ENCODE data around the gene RAB37. TPM values are rescaled to one million over a fixed set of nuclear protein-coding genes. Genes with fewer than 3 reads are reported as not detected.

The RAB37 gene
- polyA plus RNA-seq, 3 donors: 1.4 to 2.2 (median 1.7) TPM

DNA sequence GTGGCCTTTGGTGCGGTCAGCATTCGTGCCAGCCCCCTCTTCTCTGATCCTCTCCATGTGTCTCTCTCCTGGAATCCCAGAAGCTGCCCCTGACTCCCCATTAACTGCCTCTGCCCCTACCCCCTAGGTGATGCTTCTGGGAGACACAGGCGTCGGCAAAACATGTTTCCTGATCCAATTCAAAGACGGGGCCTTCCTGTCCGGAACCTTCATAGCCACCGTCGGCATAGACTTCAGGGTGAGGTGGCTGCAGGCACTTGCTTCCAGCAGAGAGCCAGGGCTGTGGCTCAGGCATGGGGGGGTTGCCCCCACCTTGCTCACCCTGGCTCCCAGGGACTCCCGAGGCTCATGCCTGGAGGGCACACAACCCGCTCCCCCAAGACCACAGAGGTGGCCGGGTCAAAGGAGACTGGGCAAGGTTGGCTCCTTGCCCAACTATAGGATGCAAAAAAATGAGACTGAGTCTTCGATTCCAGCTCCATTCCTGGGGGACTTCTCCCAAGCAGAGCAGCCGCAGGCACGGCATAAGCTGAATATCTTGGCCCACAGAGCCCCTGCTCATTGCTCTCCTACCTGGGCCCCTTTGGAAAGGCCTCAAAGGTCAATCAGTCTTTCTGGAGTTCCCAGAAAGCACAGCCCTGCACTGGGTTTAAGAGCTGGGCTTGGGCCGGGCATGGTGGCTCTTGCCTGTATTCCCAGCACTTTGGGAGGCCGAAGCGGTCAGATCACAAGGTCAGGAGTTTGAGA lies 3.8 kb downstream of the RAB37 start:
- WGBS, 3 donors: 79 to 81% (median 79%) methylated on average over 17 of the region's 17 CpGs
- H3K27ac ChIP-seq (ENCODE audit: low read depth, low read length): no peak overlapping the region

DNA sequence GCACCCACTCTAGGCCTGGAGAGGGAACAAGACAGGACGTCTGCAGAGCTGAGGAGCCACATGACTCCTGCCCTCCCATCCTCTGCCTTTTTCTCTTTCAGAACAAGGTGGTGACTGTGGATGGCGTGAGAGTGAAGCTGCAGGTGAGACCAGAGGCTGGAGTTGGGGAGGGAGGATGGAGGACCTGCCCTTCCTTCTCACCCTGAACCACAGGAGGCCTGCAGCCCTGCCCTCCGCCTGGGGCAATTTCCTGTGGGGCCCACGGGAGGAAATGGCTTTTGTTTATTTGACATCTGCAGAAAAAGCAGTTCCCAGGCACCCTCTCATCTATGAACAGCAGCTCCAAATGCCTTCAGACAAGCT lies 5.1 kb downstream of the RAB37 start:
- H3K27ac ChIP-seq (ENCODE audit: low read depth, low read length): no peak overlapping the region
- WGBS, 3 donors: 28 to 50% (median 31%) methylated on average over 4 of the region's 4 CpGs

DNA sequence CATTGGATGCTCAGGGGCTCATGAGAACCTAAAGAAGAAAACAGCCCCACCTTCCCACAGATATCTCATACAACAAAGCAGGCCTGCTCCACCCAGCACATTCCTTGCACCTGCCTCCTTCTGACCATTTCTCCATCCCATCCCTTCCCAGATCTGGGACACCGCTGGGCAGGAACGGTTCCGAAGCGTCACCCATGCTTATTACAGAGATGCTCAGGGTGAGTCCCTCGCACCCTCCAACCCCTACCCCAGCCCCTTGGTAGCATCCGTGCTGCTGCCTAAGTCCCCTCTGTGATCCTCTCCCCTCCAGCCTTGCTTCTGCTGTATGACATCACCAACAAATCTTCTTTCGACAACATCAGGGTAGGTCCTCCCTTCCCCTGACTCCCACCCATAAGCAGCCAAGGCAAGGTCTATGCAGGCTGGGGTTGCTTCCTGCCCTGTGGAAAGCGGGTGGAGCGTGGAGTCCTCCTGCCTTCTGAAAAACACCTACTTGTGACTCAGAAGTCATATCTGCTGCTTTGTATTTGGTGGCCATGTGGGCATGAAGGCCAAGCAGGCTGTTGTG lies 6.0 kb downstream of the RAB37 start:
- H3K27ac ChIP-seq (ENCODE audit: low read depth, low read length): no peak overlapping the region
- WGBS, 3 donors: 89 to 90% (median 89%) methylated on average over 9 of the region's 9 CpGs

GRCh38 chr17:74743755-74744154 lies 6.7 kb downstream of the RAB37 start:
- 32 to 82% (median 82%) methylated on average over 2 of the region's 2 CpGs for WGBS, 3 donors
- H3K27ac ChIP-seq (ENCODE audit: low read depth, low read length): no peak overlapping the region

DNA sequence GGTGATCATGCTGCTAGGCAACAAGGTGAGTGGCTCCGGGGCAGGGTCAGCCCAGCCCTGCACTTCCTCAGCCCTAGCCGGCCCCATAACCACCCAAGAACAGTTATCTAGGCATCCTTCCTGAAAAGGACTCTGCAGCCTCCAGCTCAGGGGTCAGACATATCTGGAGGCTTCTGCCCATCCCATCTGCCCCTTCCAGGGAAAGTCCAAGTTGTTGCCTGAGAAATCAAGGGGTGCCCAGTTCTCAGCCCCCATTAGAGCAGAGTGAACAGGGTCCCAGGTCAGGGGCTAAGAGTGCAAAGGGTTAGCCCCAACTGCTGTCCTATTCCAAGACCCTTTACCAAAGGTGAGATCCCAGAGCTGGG lies 7.3 kb downstream of the RAB37 start:
- WGBS, 3 donors: 41 to 49% (median 47%) methylated on average over 2 of the region's 2 CpGs
- H3K27ac ChIP-seq (ENCODE audit: low read depth, low read length): no peak overlapping the region

DNA sequence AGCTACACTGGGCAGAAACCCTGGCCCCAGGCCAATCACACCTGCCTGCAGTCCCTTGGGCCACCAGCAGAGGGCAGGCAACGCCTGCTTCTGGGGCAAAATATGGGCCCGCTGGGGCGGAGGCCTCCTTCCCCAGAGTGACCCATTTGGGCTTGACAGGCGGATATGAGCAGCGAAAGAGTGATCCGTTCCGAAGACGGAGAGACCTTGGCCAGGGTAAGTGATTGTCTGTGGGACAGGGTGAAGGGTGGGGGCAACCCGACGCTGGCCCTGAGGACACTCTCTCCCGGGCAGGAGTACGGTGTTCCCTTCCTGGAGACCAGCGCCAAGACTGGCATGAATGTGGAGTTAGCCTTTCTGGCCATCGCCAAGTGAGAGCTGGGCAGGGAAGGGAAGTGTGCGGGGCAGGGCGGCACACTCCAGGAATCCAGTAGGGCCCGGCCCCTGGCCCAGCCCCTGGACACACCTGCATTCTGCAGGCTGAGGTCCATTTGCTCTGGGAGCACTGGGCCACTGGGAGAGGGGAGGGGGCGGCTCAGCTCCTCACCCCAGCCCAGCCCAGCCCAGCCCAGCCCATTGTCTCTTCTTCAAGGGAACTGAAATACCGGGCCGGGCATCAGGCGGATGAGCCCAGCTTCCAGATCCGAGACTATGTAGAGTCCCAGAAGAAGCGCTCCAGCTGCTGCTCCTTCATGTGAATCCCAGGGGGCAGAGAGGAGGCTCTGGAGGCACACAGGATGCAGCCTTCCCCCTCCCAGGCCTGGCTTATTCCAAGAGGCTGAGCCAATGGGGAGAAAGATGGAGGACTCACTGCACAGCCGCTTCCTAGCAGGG lies 7.9 kb downstream of the RAB37 start:
- H3K27ac ChIP-seq (ENCODE audit: low read depth, low read length): no peak overlapping the region
- WGBS, 3 donors: 30 to 41% (median 37%) methylated on average over 23 to 24 of the region's 24 CpGs

- WGBS, 3 donors: 85 to 90% (median 89%) methylated on average over 8 of the region's 8 CpGs
- no peak overlapping the region for H3K27ac ChIP-seq (ENCODE audit: low read depth, low read length)
Measured at GRCh38 chr17:74745548-74746177, 8.6 kb downstream of the RAB37 start.

DNA sequence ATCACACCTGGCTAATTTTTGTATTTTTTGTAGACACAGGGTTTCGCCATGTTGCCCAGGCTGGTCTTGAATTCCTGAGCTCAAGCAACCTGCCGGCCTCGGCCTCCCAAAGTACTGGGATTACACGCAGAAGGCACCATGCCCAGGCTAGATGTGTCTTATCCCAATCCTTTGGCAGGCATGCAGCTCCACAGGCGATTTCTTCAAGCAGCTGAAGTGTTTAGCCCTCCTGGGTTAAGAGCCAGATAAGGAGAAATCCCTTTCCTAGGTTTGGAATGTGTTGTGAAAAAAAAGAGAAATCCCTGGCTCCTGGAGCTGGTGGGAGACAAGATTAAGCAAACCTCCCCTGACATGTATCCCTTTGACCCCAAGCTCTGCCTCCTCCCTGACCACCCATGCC lies 9.3 kb downstream of the RAB37 start:
- WGBS, 3 donors: 73 to 83% (median 76%) methylated on average over 5 of the region's 5 CpGs
- no peak overlapping the region for H3K27ac ChIP-seq (ENCODE audit: low read depth, low read length)

DNA sequence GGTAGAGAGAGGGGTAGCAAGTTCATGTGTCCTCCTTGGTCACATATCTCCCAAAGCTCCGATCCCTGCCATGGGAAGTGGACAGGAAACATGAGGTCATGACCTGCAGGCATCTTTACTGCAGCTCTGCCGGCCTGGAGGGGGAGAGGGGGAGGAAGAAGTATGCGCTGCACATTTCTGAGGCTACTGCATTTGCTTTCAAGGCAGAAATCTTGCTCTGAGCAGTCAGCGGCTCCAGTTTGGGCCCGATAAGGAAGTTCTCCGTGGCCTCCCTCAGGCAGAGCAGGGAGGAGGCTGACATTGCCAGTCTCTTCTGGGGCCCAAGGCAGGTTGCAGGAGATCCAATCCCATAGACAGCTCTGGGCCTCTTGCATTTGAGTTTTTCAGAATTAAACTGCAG lies 9.9 kb downstream of the RAB37 start:
- 24 to 49% (median 25%) methylated on average over 6 of the region's 6 CpGs for WGBS, 3 donors
- no peak overlapping the region for H3K27ac ChIP-seq (ENCODE audit: low read depth, low read length)

GRCh38 chr17:74748279-74748528 lies 11.1 kb downstream of the RAB37 start:
- WGBS, 3 donors: 0% methylated on average over 33 to 34 of the region's 34 CpGs

GRCh38 chr17:74748529-74749278 lies 11.6 kb downstream of the RAB37 start, which contains the start of gene NHERF1:
TSS of gene NHERF1 (plus strand) at chr17:74748628. CDS start at chr17:74748847, 219 bp downstream.
- WGBS, 3 donors: 0 to 1% (median 0%) methylated on average over 66 to 90 of the region's 90 CpGs
- no peak within 1 kb of the TSS for H3K27ac ChIP-seq (ENCODE audit: low read depth, low read length)

More at GRCh38 chr17:74748279-74748528, 11.1 kb downstream of the RAB37 start:
- H3K27ac ChIP-seq (ENCODE audit: low read depth, low read length): no peak overlapping the region

DNA sequence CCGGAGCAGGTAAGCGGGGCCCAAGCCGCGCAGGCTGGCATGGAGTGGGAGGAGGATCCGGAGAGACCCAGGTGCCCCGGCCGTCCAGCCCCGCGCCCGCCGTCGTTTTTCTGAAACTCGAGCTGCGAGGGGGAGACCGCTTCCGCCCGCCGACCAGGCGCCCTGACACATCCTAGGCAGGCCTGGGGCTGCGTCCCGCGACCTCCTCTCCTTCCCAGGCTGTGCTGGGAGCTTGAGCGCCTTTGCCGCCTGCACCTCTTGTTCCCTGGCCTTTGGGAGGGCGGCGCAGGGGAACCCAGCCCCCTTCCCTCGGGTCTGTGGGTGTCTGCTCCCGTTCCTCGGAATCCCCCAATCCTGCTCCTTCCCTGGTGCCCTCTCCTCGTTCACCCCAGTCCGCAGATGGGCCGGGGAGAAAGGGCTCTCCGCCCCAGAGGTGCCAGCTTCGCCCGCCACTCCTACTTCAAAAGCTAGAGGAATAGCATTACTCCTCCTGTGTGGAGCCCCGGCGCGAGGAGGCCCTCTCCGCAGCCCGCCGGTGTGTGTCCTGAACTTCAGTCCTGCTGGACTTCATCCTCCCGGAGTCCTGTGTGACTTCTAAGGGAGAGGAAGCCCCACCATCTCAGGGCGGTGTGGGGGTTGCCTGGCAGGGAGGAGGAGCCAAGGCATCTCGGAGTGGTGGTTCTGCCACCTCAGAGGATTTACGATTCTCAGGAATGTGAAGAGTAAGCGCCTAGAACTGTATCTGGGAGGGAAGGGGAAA lies 12.4 kb downstream of the RAB37 start:
- no peak overlapping the region for H3K27ac ChIP-seq (ENCODE audit: low read depth, low read length)
- 2 to 6% (median 6%) methylated on average over 36 to 46 of the region's 46 CpGs for WGBS, 3 donors

DNA sequence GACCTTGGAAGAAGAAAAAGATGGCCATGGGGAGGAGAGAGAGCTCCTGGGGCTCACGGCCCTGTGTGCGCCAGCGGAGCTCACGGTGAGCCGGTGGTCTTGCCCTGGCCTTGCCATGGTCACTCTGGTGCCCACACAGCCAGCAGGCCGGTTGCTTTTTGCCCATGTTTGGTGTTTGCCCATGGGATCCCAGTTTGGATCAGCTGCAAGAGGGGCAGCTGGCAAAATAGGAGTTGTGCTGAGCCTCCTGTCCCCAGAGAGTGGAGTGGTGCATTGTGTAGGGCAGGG lies 12.9 kb downstream of the RAB37 start:
- H3K27ac ChIP-seq (ENCODE audit: low read depth, low read length): no peak overlapping the region
- WGBS, 3 donors: 6 to 48% (median 46%) methylated on average over 6 of the region's 6 CpGs

DNA sequence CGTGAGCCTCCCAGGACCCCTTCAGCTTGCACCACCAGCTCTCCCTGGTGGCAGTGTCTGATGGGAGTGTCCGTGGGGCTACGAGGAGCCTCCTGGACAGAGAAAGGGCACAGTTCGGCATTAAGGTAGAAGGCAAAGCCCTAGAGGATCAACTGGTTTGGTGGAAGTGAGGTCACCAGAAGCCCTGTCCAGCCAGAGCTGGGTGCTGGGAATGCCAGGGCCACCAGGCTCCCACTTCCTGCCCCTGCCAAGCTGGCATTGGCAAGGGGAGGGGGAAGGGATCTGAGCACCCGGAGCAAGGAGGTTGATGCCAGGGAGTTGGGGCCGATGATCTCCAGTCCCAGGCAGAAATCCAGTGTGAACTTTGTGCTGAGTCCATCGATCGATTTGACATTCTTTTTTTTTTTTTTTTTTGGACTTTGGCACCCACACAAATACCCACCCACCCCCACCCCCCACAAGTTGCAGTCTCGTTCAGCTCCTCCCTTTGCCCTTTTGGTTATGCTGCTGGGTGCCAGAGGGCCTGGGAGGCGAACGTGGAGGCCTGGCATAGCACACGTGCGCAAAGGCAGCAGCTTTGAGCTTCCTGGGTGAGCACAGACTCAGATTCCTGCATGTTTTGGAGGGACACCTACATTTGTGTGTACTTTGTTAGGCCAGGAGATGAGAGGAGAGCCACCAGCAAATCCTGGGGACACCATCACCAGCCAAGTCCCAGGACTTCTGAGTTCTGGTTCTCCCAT lies 13.4 kb downstream of the RAB37 start:
- H3K27ac ChIP-seq (ENCODE audit: low read depth, low read length): no peak overlapping the region
- WGBS, 3 donors: 21 to 40% (median 30%) methylated on average over 13 of the region's 13 CpGs

- no peak overlapping the region for H3K27ac ChIP-seq (ENCODE audit: low read depth, low read length)
- WGBS, 3 donors: 61 to 80% (median 72%) methylated on average over 9 of the region's 9 CpGs
Measured at GRCh38 chr17:74752415-74752814, 15.4 kb downstream of the RAB37 start.

DNA sequence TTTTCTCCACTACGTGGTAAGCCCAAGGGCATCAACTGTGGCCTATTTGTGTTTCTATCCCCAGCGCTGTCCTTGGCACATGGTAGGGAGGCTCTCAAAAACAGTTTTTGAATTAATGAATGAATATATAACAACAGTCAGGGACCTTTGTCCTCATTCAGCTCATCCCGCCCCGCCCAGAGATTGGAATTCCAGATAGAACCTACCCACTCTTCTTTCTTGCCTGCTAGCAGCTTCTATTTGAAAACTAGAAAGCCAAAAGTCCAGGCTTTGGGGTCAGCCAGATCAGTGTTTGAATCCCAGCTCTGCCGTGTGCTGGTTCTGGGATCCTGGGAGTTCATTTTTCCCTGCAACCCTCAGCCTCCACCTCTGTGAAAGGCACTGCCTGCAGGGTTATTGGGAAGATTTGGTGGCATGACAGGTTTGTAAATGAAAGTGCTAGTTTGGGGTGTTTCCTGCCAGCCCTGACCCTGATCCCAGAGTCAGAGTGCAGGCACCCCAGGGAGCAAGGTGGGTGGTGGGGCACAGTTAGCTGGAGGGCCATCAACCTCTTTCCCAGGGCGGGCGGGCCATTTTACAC lies 15.9 kb downstream of the RAB37 start:
- no peak overlapping the region for H3K27ac ChIP-seq (ENCODE audit: low read depth, low read length)
- WGBS, 3 donors: 74 to 95% (median 92%) methylated on average over 7 of the region's 7 CpGs

DNA sequence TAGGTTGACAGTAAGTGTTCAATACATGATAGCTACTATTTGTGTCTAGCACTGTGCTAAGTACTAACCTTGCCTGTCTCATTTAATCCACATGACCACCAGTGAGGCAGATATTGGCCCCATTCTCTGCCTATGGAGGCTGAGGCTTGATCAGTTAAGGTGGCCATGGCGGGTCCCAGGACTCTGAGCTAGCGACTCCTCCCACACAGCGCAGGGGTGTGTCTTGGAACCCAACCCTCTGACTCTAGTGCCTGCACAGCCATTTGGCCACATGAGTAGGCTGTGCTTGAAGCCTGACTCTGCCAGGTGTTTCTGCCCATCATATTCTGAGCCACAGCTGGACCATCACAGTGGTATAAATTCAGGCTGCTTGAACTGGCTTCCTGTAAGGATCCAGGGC lies 17.8 kb downstream of the RAB37 start:
- no peak overlapping the region for H3K27ac ChIP-seq (ENCODE audit: low read depth, low read length)

More for the DNA sequence above, 17.8 kb downstream of the RAB37 start:
- WGBS, 3 donors: 83 to 92% (median 91%) methylated on average over 3 of the region's 3 CpGs

All from adipose tissue (tissue), 3 donors.